Measurements from ENCODE around the gene ULK2.

- TF ChIP-seq EP300 (IDR thresholded peaks at IDR 0.05), result no peak
- no peak for TF ChIP-seq CTCF (IDR thresholded peaks at IDR 0.05)
- TF ChIP-seq POLR2A (IDR thresholded peaks at IDR 0.05), result no peak
- TF ChIP-seq POLR2AphosphoS5 (IDR thresholded peaks at IDR 0.05), result no peak
Measured at GRCh38 chr17:19873346-19873745, 5.6 kb upstream of the ULK2 start.
